Putamen (tissue), 1 donor: Measurements from ENCODE around the gene MAGI1.

Experiments
- DNase-seq: peaks from one replicate; pipeline ENCODE4 v3.0.0-alpha.2; 2016; ENCODE audit warnings: low spot score

Gene MAGI1

GRCh38 chr3:66014056-66014455, 24.7 kb downstream of the MAGI1 start:
- no peak for DNase-seq

GRCh38 chr3:66012711-66013110, 26.0 kb downstream of the MAGI1 start:
- DNase-seq, result no peak

GRCh38 chr3:66010739-66011655, 27.7 kb downstream of the MAGI1 start:
- DNase-seq, result no peak

- DNase-seq, result no peak
Observed at GRCh38 chr3:66010348-66010738, 28.4 kb downstream of the MAGI1 start.

- DNase-seq, result no peak
Observed at GRCh38 chr3:66004244-66004643, 34.5 kb downstream of the MAGI1 start.

- no peak for DNase-seq
Observed at GRCh38 chr3:66001626-66002025, 37.1 kb downstream of the MAGI1 start.

GRCh38 chr3:66000506-66000905, 38.2 kb downstream of the MAGI1 start:
- no peak for DNase-seq

GRCh38 chr3:65999606-66000005, 39.1 kb downstream of the MAGI1 start:
- DNase-seq, result no peak

GRCh38 chr3:65996589-65996988, 42.1 kb downstream of the MAGI1 start:
- DNase-seq, result no peak

GRCh38 chr3:65995515-65995914, 43.2 kb downstream of the MAGI1 start:
- DNase-seq, result no peak

- DNase-seq, result no peak
Observed at GRCh38 chr3:65995030-65995429, 43.7 kb downstream of the MAGI1 start.

GRCh38 chr3:65993134-65993900, 45.4 kb downstream of the MAGI1 start:
- DNase-seq, result no peak

GRCh38 chr3:65992106-65992505, 46.6 kb downstream of the MAGI1 start:
- no peak for DNase-seq

- no peak for DNase-seq
Observed at GRCh38 chr3:65988411-65989180, 50.1 kb downstream of the MAGI1 start.

GRCh38 chr3:65986285-65986684, 52.4 kb downstream of the MAGI1 start:
- no peak for DNase-seq

GRCh38 chr3:65984975-65985374, 53.7 kb downstream of the MAGI1 start:
- DNase-seq, result no peak

- DNase-seq, result no peak
Observed at GRCh38 chr3:65983100-65983499, 55.6 kb downstream of the MAGI1 start.

- DNase-seq, result no peak
Observed at GRCh38 chr3:65979731-65980130, 59.0 kb downstream of the MAGI1 start.

GRCh38 chr3:65979162-65979561, 59.6 kb downstream of the MAGI1 start:
- DNase-seq, result no peak

- DNase-seq, result no peak
Observed at GRCh38 chr3:65978116-65978515, 60.6 kb downstream of the MAGI1 start.

- DNase-seq, result no peak
Observed at GRCh38 chr3:65975032-65975431, 63.7 kb downstream of the MAGI1 start.

- no peak for DNase-seq
Observed at GRCh38 chr3:65974509-65974908, 64.2 kb downstream of the MAGI1 start.
